Upper lobe of left lung (tissue), 6 donors: ENCODE data around the gene COL12A1. TPM values are rescaled to one million over a fixed set of nuclear protein-coding genes. Genes with fewer than 3 reads are reported as not detected.

Experiments used
- ATAC-seq, 2 donors: fragments of 200-7000 bp; cut with Tn5 transposase; one replicate each; pipeline ENCODE4 v1.9.1; 2022; ENCODE audit warnings: mild to moderate bottlenecking in 2 of 2, moderate library complexity in 2 of 2; ENCODE audit not compliant: low FRiP score in 2 of 2
- DNase-seq, 2 donors: peaks; one replicate each; pipeline ENCODE4 v3.0.0-alpha.2; 2019 to 2020
- H3K27ac ChIP-seq, 4 donors: fragments of 200-600 bp; sonication (generic); one replicate each; pipeline ENCODE4 v1.5.1; 2016 to 2019
- H3K27me3 ChIP-seq, 4 donors: fragments of 200-600 bp; sonication (generic); one replicate each; pipeline ENCODE4 v1.5.1; 2017 to 2019
- H3K36me3 ChIP-seq, 4 donors: fragments of 200-600 bp; sonication (generic); one replicate each; pipeline ENCODE4 v1.5.1; 2016 to 2019
- H3K4me1 ChIP-seq, 4 donors: fragments of 200-600 bp; sonication (generic); one replicate each; pipeline ENCODE4 v1.5.1; 2018 to 2019
- H3K4me3 ChIP-seq, 4 donors: fragments of 200-600 bp; sonication (generic); one replicate each; pipeline ENCODE4 v1.5.1; 2017 to 2019; ENCODE audit warnings: mild to moderate bottlenecking in 2 of 4, moderate library complexity in 1 of 4
- H3K9me3 ChIP-seq, 4 donors: fragments of 200-600 bp; sonication (generic); one replicate each; pipeline ENCODE4 v1.5.1; 2018 to 2019
- CTCF ChIP-seq, 6 experiments: fragments of 450-650 bp in 4 of 6; fragments of 200-600 bp in 2 of 6; sonication (generic) in 2 of 6; IDR thresholded peaks; one replicate each; pipeline ENCODE4 v1.5.1; 2016 to 2019; ENCODE audit warnings: antibody characterized with exemption in 6 of 6
- EP300 ChIP-seq, 4 donors: sonication (generic); formaldehyde crosslinking; IDR thresholded peaks; one replicate each; pipeline ENCODE4 v1.5.1; 2017; ENCODE audit warnings: antibody characterized with exemption in 4 of 4, control low read depth in 2 of 4
- POLR2A ChIP-seq, 4 donors: fragments of 450-650 bp; IDR thresholded peaks; one replicate each; pipeline ENCODE4 v1.5.1; 2016 to 2017; ENCODE audit warnings: antibody characterized with exemption in 4 of 4, mild to moderate bottlenecking in 2 of 4
- POLR2AphosphoS5 ChIP-seq, 2 donors: sonication (generic); formaldehyde crosslinking; IDR thresholded peaks; one replicate each; pipeline ENCODE4 v1.5.1; 2017; ENCODE audit warnings: antibody characterized with exemption in 2 of 2
- WGBS, 2 donors: methylation state at CpG; one replicate each; pipeline ENCODE4 v1.1.5; 2017 to 2018; 5-methylcytosine and 5-hydroxymethylcytosine counted together
- total RNA-seq, 6 donors: library from RNA; depleted of rRNA in 4 of 6; stranded (reverse); fragments of >200 nt in 4 of 6; gene quantifications; one replicate each; pipeline versions ENCODE4 v1.1.0 to v1.2.1, GENCODE V29; 2016 to 2021
- donor health status: DM: no; HTN: no; CAD: no; lungs with moderate emphysema.
- donor health status: DM: no; HTN: yes; CAD: no; lungs with severe emphysema.

Gene COL12A1
- total RNA-seq, 6 donors from 2014 or later, result 33.3 to 176 (median 76.9) TPM

- no peaks in the 10 kb centered on the region for H3K27me3 ChIP-seq
- DNase-seq (no peak), ATAC-seq (no peak)
- peaks cover 0 to 36% (median 0%) of the 10 kb centered on the region in 4 donors for H3K4me1 ChIP-seq
- no peaks in the 10 kb centered on the region for H3K36me3 ChIP-seq
- no peak overlapping the region for H3K4me3 ChIP-seq
- H3K9me3 ChIP-seq, result no peaks in the 10 kb centered on the region
- no peak for TF ChIP-seq POLR2A (IDR thresholded peaks at IDR 0.05)
- no peak for TF ChIP-seq EP300 (IDR thresholded peaks at IDR 0.05)
- TF ChIP-seq POLR2AphosphoS5 (IDR thresholded peaks at IDR 0.05), result no peak
- no peak for TF ChIP-seq CTCF (IDR thresholded peaks at IDR 0.05)
- no peak overlapping the region for H3K27ac ChIP-seq
These were observed 16.4 kb upstream of the COL12A1 start for GRCh38 chr6:75222261-75222660.

- peaks cover 0 to 41% (median 0%) of the 10 kb centered on the region in 4 donors for H3K4me1 ChIP-seq
- 78 to 84% methylated on average over 4 of the region's 4 CpGs for WGBS, 2 donors
- no peaks in the 10 kb centered on the region for H3K9me3 ChIP-seq
- ATAC-seq (no peak), DNase-seq (no peak)
- no peak overlapping the region for H3K27ac ChIP-seq
- H3K4me3 ChIP-seq, result no peak overlapping the region
- TF ChIP-seq EP300 (IDR thresholded peaks at IDR 0.05) (no peak), POLR2AphosphoS5 (IDR thresholded peaks at IDR 0.05) (no peak), CTCF (IDR thresholded peaks at IDR 0.05) (no peak), POLR2A (IDR thresholded peaks at IDR 0.05) (no peak)
- H3K27me3 ChIP-seq, result no peaks in the 10 kb centered on the region
- no peaks in the 10 kb centered on the region for H3K36me3 ChIP-seq
These were observed 15.3 kb upstream of the COL12A1 start for GRCh38 chr6:75221116-75221515.

DNA sequence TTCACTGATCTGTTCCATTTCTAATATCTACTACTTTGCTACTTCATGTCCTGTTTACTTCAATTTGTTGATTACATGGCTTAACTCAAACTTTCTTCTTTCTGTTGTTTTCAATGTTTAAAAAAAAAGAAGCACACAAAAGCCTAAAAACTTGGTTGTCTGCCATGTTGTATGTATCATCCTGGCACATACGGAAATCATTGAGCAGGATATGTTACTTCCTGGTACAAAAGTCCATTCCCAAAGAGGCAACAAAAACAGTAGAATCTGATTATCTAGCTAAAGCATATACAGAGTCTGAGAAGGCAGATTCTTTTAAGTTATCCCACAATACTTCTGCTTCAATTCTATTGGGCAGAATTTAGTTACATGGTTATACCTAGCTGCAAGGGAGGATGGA is 14.5 kb upstream of the COL12A1 start:
- WGBS, 2 donors, result 58 to 75% methylated on average over 1 of the region's 1 CpG
- H3K4me1 ChIP-seq, result peaks cover 0 to 38% (median 0%) of the 10 kb centered on the region in 4 donors
- no peak overlapping the region for H3K4me3 ChIP-seq
- TF ChIP-seq POLR2A (IDR thresholded peaks at IDR 0.05), result no peak
- TF ChIP-seq CTCF (IDR thresholded peaks at IDR 0.05), result no peak
- TF ChIP-seq EP300 (IDR thresholded peaks at IDR 0.05), result no peak
- no peak for TF ChIP-seq POLR2AphosphoS5 (IDR thresholded peaks at IDR 0.05)
- H3K27ac ChIP-seq, result peak overlapping the region in 1 of 4 donors; percentile 8
- no peaks in the 10 kb centered on the region for H3K36me3 ChIP-seq
- DNase-seq (no peak), ATAC-seq (no peak)
- H3K27me3 ChIP-seq, result no peaks in the 10 kb centered on the region
- no peaks in the 10 kb centered on the region for H3K9me3 ChIP-seq

GRCh38 chr6:75219263-75219662 is 13.4 kb upstream of the COL12A1 start:
- H3K27me3 ChIP-seq, result no peaks in the 10 kb centered on the region
- TF ChIP-seq POLR2AphosphoS5 (IDR thresholded peaks at IDR 0.05), result no peak
- TF ChIP-seq CTCF (IDR thresholded peaks at IDR 0.05), result no peak
- TF ChIP-seq POLR2A (IDR thresholded peaks at IDR 0.05), result no peak
- TF ChIP-seq EP300 (IDR thresholded peaks at IDR 0.05), result no peak
- H3K27ac ChIP-seq, result no peak overlapping the region
- ATAC-seq (no peak), DNase-seq (no peak)
- H3K4me3 ChIP-seq, result no peak overlapping the region
- peaks cover 0 to 38% (median 0%) of the 10 kb centered on the region in 4 donors for H3K4me1 ChIP-seq
- WGBS, 2 donors, result 72 to 78% methylated on average over 3 of the region's 3 CpGs
- no peaks in the 10 kb centered on the region for H3K36me3 ChIP-seq
- H3K9me3 ChIP-seq, result no peaks in the 10 kb centered on the region

DNA sequence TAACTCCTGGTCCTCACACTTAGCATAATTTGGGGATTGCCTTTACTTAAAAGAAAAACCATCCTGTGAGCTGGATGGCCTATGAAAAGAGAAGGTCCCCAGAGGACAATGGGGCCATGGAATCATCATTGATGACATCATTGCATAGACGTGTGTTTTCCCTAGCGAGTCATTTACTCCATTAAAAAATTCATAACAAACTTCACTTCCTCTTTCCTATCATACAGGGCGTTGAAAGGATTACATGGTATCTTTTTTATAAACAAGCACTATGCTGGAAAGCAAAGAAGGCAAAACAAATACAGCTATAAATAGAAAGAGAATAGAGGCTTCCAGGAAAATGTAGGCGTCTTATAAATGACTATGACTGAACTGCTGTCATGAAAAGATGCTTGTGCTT is 11.3 kb upstream of the COL12A1 start:
- H3K27me3 ChIP-seq, result no peaks in the 10 kb centered on the region
- H3K4me1 ChIP-seq, result peaks cover 0 to 33% (median 0%) of the 10 kb centered on the region in 4 donors
- DNase-seq, result no peak
- ATAC-seq, result peak in 1 of 2 donors; percentile 76
- H3K27ac ChIP-seq, result peak overlapping the region in 3 of 4 donors; percentile 38 to 58 (median 55)
- no peak overlapping the region for H3K4me3 ChIP-seq
- WGBS, 2 donors, result 23 to 26% methylated on average over 4 of the region's 4 CpGs
- H3K9me3 ChIP-seq, result no peaks in the 10 kb centered on the region
- H3K36me3 ChIP-seq, result no peaks in the 10 kb centered on the region
- TF ChIP-seq EP300 (IDR thresholded peaks at IDR 0.05), result peak in 2 of 4 donors; percentile 35 to 59
- no peak for TF ChIP-seq POLR2A (IDR thresholded peaks at IDR 0.05)
- no peak for TF ChIP-seq CTCF (IDR thresholded peaks at IDR 0.05)
- TF ChIP-seq POLR2AphosphoS5 (IDR thresholded peaks at IDR 0.05), result peak in 1 of 2 donors; percentile 25
